GM12873 (cell line): ENCODE measurements around the gene PNMA8B.

ENCODE experiments used
- CTCF ChIP-seq: IDR thresholded peaks from 2 replicates; pipeline ENCODE4 v1.5.1; 2012; ENCODE audit warnings: low read depth, mild to moderate bottlenecking, moderate library complexity, low read length, control low read depth; ENCODE audit not compliant: insufficient read depth; ENCODE audit errors: missing control alignments

The PNMA8B gene

GRCh38 chr19:46495786-46496099 lies at the start of gene PNMA8B:
Gene PNMA8B, minus strand, starts transcription at chr19:46495867. Its CDS starts 402 bp downstream, at chr19:46495465.
- no peak for TF ChIP-seq CTCF

- no peak for TF ChIP-seq CTCF
Observed at GRCh38 chr19:46544651-46545050, 49.0 kb upstream of the PNMA8B start.

GRCh38 chr19:46542428-46543230 lies 47.0 kb upstream of the PNMA8B start:
- peak; percentile 84 for TF ChIP-seq CTCF

- peak; percentile 97 for TF ChIP-seq CTCF
Observed at GRCh38 chr19:46537136-46538097, 41.8 kb upstream of the PNMA8B start.

GRCh38 chr19:46536391-46536790 lies 40.7 kb upstream of the PNMA8B start:
- TF ChIP-seq CTCF, result no peak

- no peak for TF ChIP-seq CTCF
Observed at GRCh38 chr19:46533621-46534081, 38.0 kb upstream of the PNMA8B start.

- no peak for TF ChIP-seq CTCF
Observed at GRCh38 chr19:46533078-46533620, 37.5 kb upstream of the PNMA8B start.
